ENCODE measurements around the gene PNMT.
"Not testable (repeated sequence)": the region's sequence is repeated elsewhere in the genome, so short reads cannot be mapped to it uniquely, and the experiment has no call there.

Gene PNMT

DNA sequence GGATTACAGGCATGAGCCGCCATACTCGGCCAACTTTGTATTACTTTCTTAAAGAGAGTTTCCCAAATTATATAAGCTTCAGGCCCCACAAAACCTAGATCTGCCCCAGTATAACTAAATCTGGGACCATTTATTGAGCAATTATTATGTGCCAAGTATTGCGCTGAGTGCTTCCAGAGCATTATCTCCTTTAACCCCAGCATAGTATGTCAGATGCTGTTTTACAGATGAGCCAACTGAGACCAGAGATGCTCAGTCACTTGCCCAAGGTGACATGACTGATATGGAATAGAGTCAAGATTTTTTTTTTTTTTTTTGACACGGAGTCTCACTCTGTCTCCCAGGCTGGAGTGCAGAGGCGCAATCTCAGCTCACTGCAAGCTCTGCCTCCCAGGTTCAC is 29.7 kb downstream of the PNMT start:
- TF ChIP-seq ZNF384 (IDR thresholded peaks at IDR 0.05), result no peak
- no peak for TF ChIP-seq FOXM1 (IDR thresholded peaks at IDR 0.05; ENCODE audit: borderline replicate concordance)
- no peak for TF ChIP-seq BHLHE40 (IDR thresholded peaks at IDR 0.05; ENCODE audit: borderline replicate concordance)
- TF ChIP-seq L3MBTL2 (conservative IDR thresholded peaks at IDR 0.05), result no peak
- no peak for TF ChIP-seq FOXK2 (IDR thresholded peaks at IDR 0.05)
- no peak for TF ChIP-seq SP1 (IDR thresholded peaks at IDR 0.05)
- TF ChIP-seq LEF1 (IDR thresholded peaks at IDR 0.05; ENCODE audit: borderline replicate concordance), result no peak
- no peak for DNase-seq (ENCODE audit: extremely low spot score)
- CTCF ChIA-PET, result no interaction called here
- POLR2A ChIA-PET, result interaction anchor here (4.5 kb wide), 1 partner anchor 8 kb away, joined by 84 read pairs; the partner anchor contains the start of gene PGAP3

DNA sequence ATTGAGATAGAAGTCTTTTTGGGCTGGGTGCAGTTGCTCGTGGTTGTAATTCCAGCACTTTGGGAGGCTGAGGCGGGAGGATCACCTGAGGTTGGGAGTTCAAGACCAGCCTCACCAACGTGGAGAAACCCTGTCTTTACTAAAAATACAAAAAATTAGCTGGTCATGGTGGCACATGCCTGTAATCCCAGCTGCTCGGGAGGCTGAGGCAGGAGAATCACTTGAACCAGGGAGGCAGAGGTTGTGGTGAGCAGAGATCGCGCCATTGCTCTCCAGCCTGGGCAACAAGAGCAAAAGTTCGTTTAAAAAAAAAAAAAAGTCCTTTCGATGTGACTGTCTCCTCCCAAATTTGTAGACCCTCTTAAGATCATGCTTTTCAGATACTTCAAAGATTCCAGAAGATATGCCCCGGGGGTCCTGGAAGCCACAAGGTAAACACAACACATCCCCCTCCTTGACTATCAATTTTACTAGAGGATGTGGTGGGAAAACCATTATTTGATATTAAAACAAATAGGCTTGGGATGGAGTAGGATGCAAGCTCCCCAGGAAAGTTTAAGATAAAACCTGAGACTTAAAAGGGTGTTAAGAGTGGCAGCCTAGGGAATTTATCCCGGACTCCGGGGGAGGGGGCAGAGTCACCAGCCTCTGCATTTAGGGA is 31.0 kb downstream of the PNMT start:
- ChIA-PET POLR2A (interaction anchor here (0.7 to 4.5 kb wide), 22 partner anchors 10 to 546 kb away, joined by 3 to 84 read pairs (median 5); partner anchors contain the start of genes MIEN1, PGAP3, RPL19 and STARD3), CTCF (interaction anchor here (0.6 to 2.0 kb wide), 6 partner anchors 15 to 78 kb away, joined by 3 to 8 read pairs (median 4); partner anchors contain the start of gene MIEN1)
- DNase-seq (ENCODE audit: extremely low spot score), result not testable (repeated sequence)

DNA sequence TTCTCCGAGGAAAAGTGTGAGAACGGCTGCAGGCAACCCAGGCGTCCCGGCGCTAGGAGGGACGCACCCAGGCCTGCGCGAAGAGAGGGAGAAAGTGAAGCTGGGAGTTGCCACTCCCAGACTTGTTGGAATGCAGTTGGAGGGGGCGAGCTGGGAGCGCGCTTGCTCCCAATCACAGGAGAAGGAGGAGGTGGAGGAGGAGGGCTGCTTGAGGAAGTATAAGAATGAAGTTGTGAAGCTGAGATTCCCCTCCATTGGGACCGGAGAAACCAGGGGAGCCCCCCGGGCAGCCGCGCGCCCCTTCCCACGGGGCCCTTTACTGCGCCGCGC is 31.5 kb downstream of the PNMT start, which contains the start of gene ERBB2:
Gene ERBB2 (plus strand): TSS at position 247 of the 330 bp plus-strand sequence. CDS start 175 bp downstream, outside the sequence.
- peak; percentile 60 for DNase-seq (ENCODE audit: extremely low spot score)
- ChIA-PET POLR2A (interaction anchor here (0.7 to 4.5 kb wide), 25 partner anchors 10 to 547 kb away, joined by 3 to 84 read pairs (median 5); partner anchors contain the start of genes MIEN1, PGAP3, PNMT and RPL19), CTCF (interaction anchor here (0.6 to 2.0 kb wide), 6 partner anchors 15 to 78 kb away, joined by 3 to 8 read pairs (median 4); partner anchors contain the start of gene MIEN1)
- TF ChIP-seq FOXA1 (IDR thresholded peaks at IDR 0.05), result no peak
- TF ChIP-seq LEF1 (IDR thresholded peaks at IDR 0.05; ENCODE audit: borderline replicate concordance), result no peak
- TF ChIP-seq, protein P1, sequence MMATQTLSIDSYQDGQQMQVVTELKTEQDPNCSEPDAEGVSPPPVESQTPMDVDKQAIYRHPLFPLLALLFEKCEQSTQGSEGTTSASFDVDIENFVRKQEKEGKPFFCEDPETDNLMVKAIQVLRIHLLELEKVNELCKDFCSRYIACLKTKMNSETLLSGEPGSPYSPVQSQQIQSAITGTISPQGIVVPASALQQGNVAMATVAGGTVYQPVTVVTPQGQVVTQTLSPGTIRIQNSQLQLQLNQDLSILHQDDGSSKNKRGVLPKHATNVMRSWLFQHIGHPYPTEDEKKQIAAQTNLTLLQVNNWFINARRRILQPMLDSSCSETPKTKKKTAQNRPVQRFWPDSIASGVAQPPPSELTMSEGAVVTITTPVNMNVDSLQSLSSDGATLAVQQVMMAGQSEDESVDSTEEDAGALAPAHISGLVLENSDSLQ (IDR thresholded peaks at IDR 0.05), result no peak
- no peak for TF ChIP-seq HDGF (IDR thresholded peaks at IDR 0.05; ENCODE audit: borderline replicate concordance)
- no peak for TF ChIP-seq ZNF384 (IDR thresholded peaks at IDR 0.05)
- TF ChIP-seq FOXM1 (IDR thresholded peaks at IDR 0.05; ENCODE audit: borderline replicate concordance), result no peak

DNA sequence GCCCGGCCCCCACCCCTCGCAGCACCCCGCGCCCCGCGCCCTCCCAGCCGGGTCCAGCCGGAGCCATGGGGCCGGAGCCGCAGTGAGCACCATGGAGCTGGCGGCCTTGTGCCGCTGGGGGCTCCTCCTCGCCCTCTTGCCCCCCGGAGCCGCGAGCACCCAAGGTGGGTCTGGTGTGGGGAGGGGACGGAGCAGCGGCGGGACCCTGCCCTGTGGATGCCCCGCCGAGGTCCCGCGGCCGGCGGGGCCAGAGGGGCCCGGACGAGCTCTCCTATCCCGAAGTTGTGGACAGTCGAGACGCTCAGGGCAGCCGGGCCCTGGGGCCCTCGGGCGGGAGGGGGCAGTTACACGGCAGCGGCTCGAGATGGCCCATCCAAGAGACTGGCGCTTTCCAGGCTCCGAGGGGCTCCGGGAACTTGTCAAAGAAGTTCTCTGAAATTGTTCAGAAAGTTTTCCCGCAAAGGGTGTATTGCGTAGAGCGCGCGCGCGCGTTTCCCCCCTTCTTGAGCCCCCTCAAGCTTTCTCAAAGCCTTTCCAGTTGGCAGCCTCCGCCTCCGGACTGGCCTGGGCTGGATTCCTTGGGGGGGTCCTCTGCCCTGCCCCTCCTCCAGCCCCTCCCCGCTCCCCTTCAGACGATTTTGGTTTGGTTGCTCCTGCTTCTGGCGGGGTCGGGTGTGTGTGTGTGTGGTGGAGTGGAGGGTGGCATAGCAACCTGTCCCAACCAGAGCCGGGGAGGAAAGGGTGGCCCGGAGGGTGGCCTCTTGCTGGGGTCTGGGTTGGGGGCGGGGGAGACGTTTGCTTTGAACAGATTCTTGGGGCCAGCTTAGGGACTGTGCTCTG is 32.1 kb downstream of the PNMT start:
- POLR2A ChIA-PET, result interaction anchor here (0.7 to 4.5 kb wide), 24 partner anchors 9 to 547 kb away, joined by 3 to 84 read pairs (median 4); partner anchors contain the start of genes MIEN1, PGAP3, PNMT and RPL19
- CTCF ChIA-PET, result interaction anchor here (0.6 to 2.0 kb wide), 6 partner anchors 14 to 79 kb away, joined by 3 to 8 read pairs (median 4); partner anchors contain the start of gene MIEN1
- DNase-seq (ENCODE audit: extremely low spot score), result peak; percentile 40
- no peak for TF ChIP-seq SP1 (IDR thresholded peaks at IDR 0.05)
- no peak for TF ChIP-seq NFRKB (IDR thresholded peaks at IDR 0.05)
- TF ChIP-seq, protein P1 (IDR thresholded peaks at IDR 0.05), result no peak
- TF ChIP-seq L3MBTL2 (conservative IDR thresholded peaks at IDR 0.05), result no peak
- no peak for TF ChIP-seq FOXM1 (IDR thresholded peaks at IDR 0.05; ENCODE audit: borderline replicate concordance)
- no peak for TF ChIP-seq LEF1 (IDR thresholded peaks at IDR 0.05; ENCODE audit: borderline replicate concordance)
- no peak for TF ChIP-seq ARNT (IDR thresholded peaks at IDR 0.05)
- TF ChIP-seq CTBP1 (IDR thresholded peaks at IDR 0.05; ENCODE audit: borderline replicate concordance), result no peak

DNA sequence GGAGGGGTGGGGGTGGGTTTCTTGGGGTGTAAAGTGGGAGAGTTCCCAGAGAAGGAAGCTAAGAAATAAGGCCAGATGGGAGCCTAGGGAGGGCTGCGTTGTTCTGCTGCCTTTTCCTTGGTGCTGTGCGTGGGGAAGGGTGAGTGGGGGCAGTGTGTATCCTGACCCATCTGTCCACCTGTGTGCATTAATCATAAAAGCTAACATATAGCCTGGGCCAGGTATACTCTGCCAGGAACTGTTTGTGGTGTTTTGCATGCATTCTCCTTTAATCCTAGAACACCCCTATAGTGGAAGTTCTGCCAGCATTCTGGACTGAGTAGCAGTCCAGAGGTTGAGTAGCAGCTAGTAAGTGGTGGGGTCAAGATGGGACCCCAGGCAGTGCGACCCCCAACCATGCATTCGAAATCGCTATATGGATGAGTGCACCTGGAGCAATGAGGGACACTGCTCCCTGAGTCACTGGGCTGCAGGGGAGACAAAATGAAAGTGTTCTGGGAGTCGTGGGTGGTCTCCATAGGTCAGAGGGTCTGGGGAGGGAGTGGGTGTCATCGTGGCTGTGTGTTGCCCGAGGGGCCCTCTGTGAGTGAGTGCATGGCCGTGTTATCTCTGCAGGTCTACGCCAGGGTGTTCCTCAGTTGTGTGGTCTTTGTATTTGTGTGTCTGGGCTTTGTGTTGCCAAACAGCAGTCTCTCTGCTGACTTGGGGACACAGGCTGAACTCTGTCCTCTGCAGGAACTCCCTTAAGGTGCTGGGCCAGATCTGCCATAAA is 32.9 kb downstream of the PNMT start:
- CTCF ChIA-PET, result interaction anchor here (1.2 to 2.0 kb wide), 2 partner anchors 29 kb away, joined by 3 to 8 read pairs; partner anchors contain the start of gene MIEN1
- POLR2A ChIA-PET, result interaction anchor here (0.9 to 4.5 kb wide), 9 partner anchors 8 to 502 kb away, joined by 3 to 84 read pairs (median 7); partner anchors contain the start of genes MIEN1, PGAP3 and RPL19
- DNase-seq (ENCODE audit: extremely low spot score), result no peak
- TF ChIP-seq FOXA1 (IDR thresholded peaks at IDR 0.05) (no peak), HDGF (IDR thresholded peaks at IDR 0.05; ENCODE audit: borderline replicate concordance) (no peak), FOXK2 (IDR thresholded peaks at IDR 0.05) (no peak), SUZ12 (IDR thresholded peaks at IDR 0.05) (no peak), FOXM1 (IDR thresholded peaks at IDR 0.05; ENCODE audit: borderline replicate concordance) (no peak), CTBP1 (IDR thresholded peaks at IDR 0.05; ENCODE audit: borderline replicate concordance) (no peak), TARDBP (IDR thresholded peaks at IDR 0.05) (no peak), NFRKB (IDR thresholded peaks at IDR 0.05) (no peak), BHLHE40 (IDR thresholded peaks at IDR 0.05; ENCODE audit: borderline replicate concordance) (no peak), ZNF384 (IDR thresholded peaks at IDR 0.05) (no peak), L3MBTL2 (conservative IDR thresholded peaks at IDR 0.05) (no peak), SP1 (IDR thresholded peaks at IDR 0.05) (no peak), LEF1 (IDR thresholded peaks at IDR 0.05; ENCODE audit: borderline replicate concordance) (no peak), ARNT (IDR thresholded peaks at IDR 0.05) (no peak), ELF4 (IDR thresholded peaks at IDR 0.05) (no peak)
- TF ChIP-seq, protein P1 (IDR thresholded peaks at IDR 0.05), result no peak
